Endothelial cell of umbilical vein (primary cell): ENCODE data around the gene ATG101. TPM values are rescaled to one million over a fixed set of nuclear protein-coding genes. Genes with fewer than 3 reads are reported as not detected.
A peak's percentile ranks its signal among the peaks of the same experiment; 100 is the strongest.

Source experiments
- BruUV-seq: library from RNA; stranded (reverse); fragments of 400-500 nt; replicated peaks from 2 replicates; lab custom pipeline; 2021; lab: Mats Ljungman, UMichigan
- CTCF ChIA-PET: fragments of 300-600, 350-600 bp; sonication (Branson Sonifier 250); formaldehyde crosslinking; loops from one replicate; lab custom pipeline; 2021; ENCODE audit warnings: antibody characterized with exemption, inconsistent platforms; lab: Charles Lee
- POLR2A ChIA-PET: fragments of 300-600, 350-600 bp; sonication (Branson Sonifier 250); formaldehyde crosslinking; loops from one replicate; lab custom pipeline; 2021; ENCODE audit warnings: antibody characterized with exemption, inconsistent platforms; lab: Charles Lee
- DNase-seq: peaks from one replicate; pipeline ENCODE4 v3.0.0-alpha.2; 2011; ENCODE audit warnings: low read depth, low spot score
- FAIRE-seq: peaks from 2 replicates; lab custom pipeline; 2011; peaks lifted over from hg19 to GRCh38; lab: Jason Lieb, UNC
- H2AFZ ChIP-seq: 2 replicates; pipeline ENCODE4 v1.6.0; 2012; ENCODE audit warnings: low read depth, low read length, control low read depth, inconsistent platforms
- H3K27ac ChIP-seq: 2 replicates; pipeline ENCODE4 v1.5.1; 2011; ENCODE audit warnings: low read depth, mild to moderate bottlenecking, control low read depth, low read length, moderate library complexity; ENCODE audit not compliant: insufficient read depth
- H3K27me3 ChIP-seq, 2 experiments: 2 replicates each; pipeline versions ENCODE4 v1.6.0 to v1.6.1; 2011; ENCODE audit warnings: low read length in 2 of 2, mixed read lengths in 1 of 2; ENCODE audit not compliant: control insufficient read depth in 2 of 2, insufficient read depth in 2 of 2
- H3K36me3 ChIP-seq, 2 experiments: 2 replicates in 1 of 2; 3 replicates in 1 of 2; pipeline ENCODE4 v1.5.1; 2011; ENCODE audit warnings: low read length in 2 of 2, mild to moderate bottlenecking in 1 of 2, moderate library complexity in 1 of 2; ENCODE audit not compliant: control insufficient read depth in 2 of 2, insufficient read depth in 2 of 2; ENCODE audit errors: extremely low read depth in 1 of 2
- H3K4me1 ChIP-seq: 3 replicates; pipeline ENCODE4 v1.5.1; 2011; ENCODE audit warnings: mild to moderate bottlenecking, low read length; ENCODE audit not compliant: control insufficient read depth, insufficient read depth; ENCODE audit errors: extremely low read depth
- H3K4me2 ChIP-seq: 2 replicates; pipeline ENCODE4 v1.6.1; 2011; ENCODE audit warnings: low read length, control low read depth, mixed read lengths; ENCODE audit not compliant: insufficient read depth
- H3K4me3 ChIP-seq, 3 experiments: fragments of 200-600 bp in 1 of 3; sonication (generic), shearing (Covaris generic) in 1 of 3; replicated peaks in 1 of 3; 2 replicates each; pipeline ENCODE4 v1.5.1; 2011 to 2016; ENCODE audit warnings: control low read depth in 3 of 3, low read length in 3 of 3, mild to moderate bottlenecking in 2 of 3, inconsistent platforms in 1 of 3, low read depth in 1 of 3, moderate library complexity in 1 of 3; ENCODE audit not compliant: insufficient read depth in 1 of 3
- H3K79me2 ChIP-seq: 2 replicates; pipeline ENCODE4 v1.6.0; 2012; ENCODE audit warnings: low read length, inconsistent platforms; ENCODE audit not compliant: control insufficient read depth, insufficient read depth
- H3K9ac ChIP-seq: replicated peaks from 2 replicates; pipeline ENCODE3; 2011; ENCODE audit warnings: low read length, control low read depth; ENCODE audit not compliant: insufficient read depth; ENCODE audit errors: extremely low read depth
- H3K9me1 ChIP-seq: replicated peaks from 3 replicates; pipeline ENCODE4 v1.6.0; 2011; ENCODE audit warnings: mild to moderate bottlenecking, low read length; ENCODE audit not compliant: control insufficient read depth, insufficient read depth; ENCODE audit errors: extremely low read depth
- H3K9me3 ChIP-seq: replicated peaks from 2 replicates; pipeline ENCODE4 v1.5.1; 2012; ENCODE audit warnings: low read length, inconsistent platforms; ENCODE audit not compliant: control insufficient read depth, insufficient read depth
- H4K20me1 ChIP-seq: replicated peaks from 2 replicates; pipeline ENCODE3; 2011; ENCODE audit warnings: mild to moderate bottlenecking, low read length; ENCODE audit not compliant: control insufficient read depth, insufficient read depth; ENCODE audit errors: extremely low read depth
- FOS ChIP-seq: IDR thresholded peaks from 2 replicates; pipeline ENCODE4 v1.6.1; 2011; ENCODE audit warnings: mild to moderate bottlenecking, low read length, moderate library complexity, borderline replicate concordance; ENCODE audit not compliant: insufficient read depth
- GATA2 ChIP-seq: IDR thresholded peaks from 2 replicates; pipeline ENCODE4 v1.7.0; 2011; ENCODE audit warnings: low read depth, mild to moderate bottlenecking, moderate library complexity, mixed read lengths, low read length; ENCODE audit not compliant: insufficient read length, insufficient read depth
- JUN ChIP-seq: IDR thresholded peaks from 2 replicates; pipeline ENCODE4 v1.6.1; 2011; ENCODE audit warnings: borderline replicate concordance, low read depth; ENCODE audit not compliant: insufficient read length, insufficient read depth
- MYC ChIP-seq: IDR thresholded peaks from one replicate; pipeline ENCODE4 v1.6.1; 2011; ENCODE audit warnings: mild to moderate bottlenecking, low read depth, low read length
- POLR2A ChIP-seq: IDR thresholded peaks from 2 replicates; pipeline ENCODE4 v1.6.1; 2012; ENCODE audit warnings: low read depth, mild to moderate bottlenecking, control low read depth, low read length
- POLR2AphosphoS5 ChIP-seq: IDR thresholded peaks from 2 replicates; pipeline ENCODE4 v1.6.1; 2012; ENCODE audit warnings: low read depth, mild to moderate bottlenecking, control low read depth, low read length, moderate library complexity; ENCODE audit not compliant: insufficient read depth
- dilution Hi-C: fragments of 300-500 bp; cut with MboI; formaldehyde crosslinking; loops from one replicate; pipeline ENCODE4 v1.15.0; 2019; ENCODE audit warnings: low sequenced_read_pairs; ENCODE audit not compliant: extremely low pct_ligation_motif_present
- intact Hi-C: fragments of 100-400 bp; cut with micrococcal nuclease; formaldehyde crosslinking; loops from one replicate; pipeline ENCODE4 v1.10.0; 2022
- polyA plus RNA-seq, 4 experiments: library from polyadenylated mRNA; depleted of rRNA in 3 of 4; stranded (reverse) in 3 of 4; unstranded in 1 of 4; fragments of >200 nt; gene quantifications; 2 replicates each; pipeline versions ENCODE4 v1.2.1 to v1.2.3, GENCODE V29; 2011 to 2012; ENCODE audit warnings: missing spikeins in 1 of 4
- total RNA-seq: library from RNA; stranded (reverse); gene quantifications from 2 replicates; pipeline ENCODE4 v1.2.3, GENCODE V29; 2021

The ATG101 gene
- total and polyA plus RNA-seq, 2 donors (not counting 3 experiments of a cell fraction or from before 2014, with no cell fraction given) = 41.6 to 78.4 TPM

GRCh38 chr12:52126050-52126604 lies 56.3 kb downstream of the ATG101 start:
- H3K9ac ChIP-seq = peak overlapping the region; percentile 76
- peak; percentile 19 for DNase-seq
- H3K79me2 ChIP-seq = no peaks in the 10 kb centered on the region
- ChIA-PET CTCF (interaction anchor here (0.7 to 7.8 kb wide), 9 partner anchors 12 to 153 kb away, joined by 3 to 163 read pairs (median 3); no protein-coding TSS in a partner anchor), POLR2A (no interaction called here)
- peak overlapping the region; percentile 81 for H2AFZ ChIP-seq
- peaks cover 31% of the 10 kb centered on the region for H3K4me1 ChIP-seq
- TF ChIP-seq POLR2A = no peak
- no peak for TF ChIP-seq JUN
- TF ChIP-seq POLR2AphosphoS5 = no peak
- TF ChIP-seq MYC = no peak
- TF ChIP-seq GATA2 = no peak
- TF ChIP-seq FOS = no peak
- H3K9me3 ChIP-seq = no peaks in the 10 kb centered on the region
- intact Hi-C loops (loop anchor here (1.0 to 10.0 kb wide), 2 partner anchors 21 to 879 kb away; partner anchors contain the start of gene EIF4B), dilution Hi-C loops (no loop called here)
- no peak for FAIRE-seq
- H3K36me3 ChIP-seq = no peaks in the 10 kb centered on the region
- peak overlapping the region; percentile 98 for H3K27ac ChIP-seq
- no TSS peak for BruUV-seq
- peak overlapping the region; percentile 68 for H3K4me2 ChIP-seq
- no peaks in the 10 kb centered on the region for H4K20me1 ChIP-seq
- no peak overlapping the region for H3K4me3 ChIP-seq
- H3K27me3 ChIP-seq = no peaks in the 10 kb centered on the region
- no peaks in the 10 kb centered on the region for H3K9me1 ChIP-seq

Other genes with a start within 250 kb of the ATG101 start
- gene FIGNL2, start 221.3 kb upstream of the ATG101 start, total RNA-seq = 2.4 and 2.5 TPM in 2 replicates
- 1.4 and 1.5 TPM in 2 replicates for gene FIGNL2, start 221.3 kb upstream of the ATG101 start, polyA plus RNA-seq
- gene ANKRD33, start 181.9 kb upstream of the ATG101 start, total RNA-seq = 0.95 and 1.2 TPM in 2 replicates
- 0.80 and 0.92 TPM in 2 replicates for gene ANKRD33, start 181.9 kb upstream of the ATG101 start, polyA plus RNA-seq
- 404 and 427 TPM in 2 replicates for gene ACVRL1, start 162.5 kb upstream of the ATG101 start, total RNA-seq
- 355 and 403 TPM in 2 replicates for gene ACVRL1, start 162.5 kb upstream of the ATG101 start, polyA plus RNA-seq
- 25.4 and 33.7 TPM in 2 replicates for gene ACVR1B, start 118.3 kb upstream of the ATG101 start, total RNA-seq
- gene ACVR1B, start 118.3 kb upstream of the ATG101 start, polyA plus RNA-seq = 25.5 and 29.0 TPM in 2 replicates
- gene TAMALIN, start 63.0 kb upstream of the ATG101 start, total RNA-seq = 87.5 and 88.4 TPM in 2 replicates
- gene TAMALIN, start 63.0 kb upstream of the ATG101 start, polyA plus RNA-seq = 50.0 and 53.3 TPM in 2 replicates
- 6.8 and 10.2 TPM in 2 replicates for gene NR4A1, start 18.5 kb upstream of the ATG101 start, total RNA-seq
- 13.4 and 18.2 TPM in 2 replicates for gene NR4A1, start 18.5 kb upstream of the ATG101 start, polyA plus RNA-seq
- gene SMIM41, start 9.7 kb downstream of the ATG101 start, total RNA-seq = not detected in 2 replicates
- gene SMIM41, start 9.7 kb downstream of the ATG101 start, polyA plus RNA-seq = not detected in 2 replicates
- 21.7 and 23.7 TPM in 2 replicates for gene KRT80, start 122.0 kb downstream of the ATG101 start, total RNA-seq
- gene KRT80, start 122.0 kb downstream of the ATG101 start, polyA plus RNA-seq = 12.3 and 13.6 TPM in 2 replicates
- gene KRT7, start 163.3 kb downstream of the ATG101 start, total RNA-seq = 293 and 420 TPM in 2 replicates
- 120 and 131 TPM in 2 replicates for gene KRT7, start 163.3 kb downstream of the ATG101 start, polyA plus RNA-seq
- gene KRT86, start 204.7 kb downstream of the ATG101 start, total RNA-seq = not detected in 2 replicates
- not detected in 2 replicates for gene KRT86, start 204.7 kb downstream of the ATG101 start, polyA plus RNA-seq
- gene KRT81, start 221.6 kb downstream of the ATG101 start, total RNA-seq = not detected in 2 replicates
- gene KRT81, start 221.6 kb downstream of the ATG101 start, polyA plus RNA-seq = not detected in 2 replicates